Measurements from ENCODE around the gene F11. TPM values are rescaled to one million over a fixed set of nuclear protein-coding genes. Genes with fewer than 3 reads are reported as not detected.
"Not testable (repeated sequence)": the region's sequence is repeated elsewhere in the genome, so short reads cannot be mapped to it uniquely, and the experiment has no call there.

The F11 gene
- total RNA-seq, 1 donor from 2014 or later: not detected

DNA sequence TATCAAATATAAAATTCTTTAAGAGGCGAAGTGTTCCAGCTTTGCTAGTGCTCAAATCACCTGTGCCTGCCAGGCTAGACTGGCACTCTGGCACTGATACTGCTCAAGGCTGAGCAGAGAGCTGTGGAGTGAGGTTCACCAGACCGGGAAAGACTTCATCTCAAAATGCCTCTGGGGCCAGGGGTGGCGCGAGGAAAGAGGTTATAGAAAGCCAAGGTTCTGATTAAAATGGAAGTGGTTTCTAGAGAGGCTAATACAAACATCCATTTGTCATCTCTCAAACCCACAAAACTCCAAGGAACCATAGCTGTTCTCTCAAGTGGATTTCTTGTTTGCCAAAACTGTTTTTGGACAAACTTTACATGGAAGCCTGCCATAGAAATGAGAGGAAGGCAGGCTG, 41.5 kb downstream of the F11 start:
- Mint-ChIP-seq H3K9me3 (no peaks in the 10 kb centered on the region), H3K27ac (no peak overlapping the region), H3K4me1 (no peaks in the 10 kb centered on the region), H3K4me3 (no peak overlapping the region), H3K27me3 (ENCODE audit: low read depth) (peaks cover 39% of the 10 kb centered on the region), H3K36me3 (no peaks in the 10 kb centered on the region)
- no peak for DNase-seq (ENCODE audit: low spot score in 2 of 2, unreplicated experiment in 2 of 2)
- TF ChIP-seq, protein P1, sequence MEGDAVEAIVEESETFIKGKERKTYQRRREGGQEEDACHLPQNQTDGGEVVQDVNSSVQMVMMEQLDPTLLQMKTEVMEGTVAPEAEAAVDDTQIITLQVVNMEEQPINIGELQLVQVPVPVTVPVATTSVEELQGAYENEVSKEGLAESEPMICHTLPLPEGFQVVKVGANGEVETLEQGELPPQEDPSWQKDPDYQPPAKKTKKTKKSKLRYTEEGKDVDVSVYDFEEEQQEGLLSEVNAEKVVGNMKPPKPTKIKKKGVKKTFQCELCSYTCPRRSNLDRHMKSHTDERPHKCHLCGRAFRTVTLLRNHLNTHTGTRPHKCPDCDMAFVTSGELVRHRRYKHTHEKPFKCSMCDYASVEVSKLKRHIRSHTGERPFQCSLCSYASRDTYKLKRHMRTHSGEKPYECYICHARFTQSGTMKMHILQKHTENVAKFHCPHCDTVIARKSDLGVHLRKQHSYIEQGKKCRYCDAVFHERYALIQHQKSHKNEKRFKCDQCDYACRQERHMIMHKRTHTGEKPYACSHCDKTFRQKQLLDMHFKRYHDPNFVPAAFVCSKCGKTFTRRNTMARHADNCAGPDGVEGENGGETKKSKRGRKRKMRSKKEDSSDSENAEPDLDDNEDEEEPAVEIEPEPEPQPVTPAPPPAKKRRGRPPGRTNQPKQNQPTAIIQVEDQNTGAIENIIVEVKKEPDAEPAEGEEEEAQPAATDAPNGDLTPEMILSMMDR (IDR thresholded peaks at IDR 0.05; ENCODE audit: unreplicated experiment): no peak

DNA sequence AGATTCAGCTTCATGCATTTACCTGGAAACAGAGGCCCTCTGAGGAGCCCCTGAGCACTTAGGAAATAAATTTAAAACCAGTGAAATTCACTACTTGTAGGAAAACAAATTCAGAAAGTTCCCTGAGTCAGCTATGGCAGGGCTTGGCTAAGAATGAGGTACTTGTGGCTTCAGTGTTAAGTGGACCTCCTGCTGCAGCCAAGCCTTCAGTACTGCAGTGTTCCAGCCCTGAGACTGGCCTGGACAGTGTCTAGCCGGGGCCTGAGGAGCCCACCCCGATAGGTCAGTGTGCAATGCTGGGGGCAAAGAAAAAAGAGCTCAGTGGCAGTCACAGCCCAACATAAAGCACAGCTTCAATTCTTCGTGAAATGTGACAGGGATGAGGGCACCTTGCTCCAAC, 41.9 kb downstream of the F11 start:
- Mint-ChIP-seq H3K9me3 (no peaks in the 10 kb centered on the region), H3K27ac (no peak overlapping the region), H3K27me3 (ENCODE audit: low read depth) (peaks cover 35% of the 10 kb centered on the region), H3K4me1 (no peaks in the 10 kb centered on the region), H3K4me3 (no peak overlapping the region), H3K36me3 (no peaks in the 10 kb centered on the region)
- TF ChIP-seq, protein P1 (IDR thresholded peaks at IDR 0.05; ENCODE audit: unreplicated experiment): no peak
- DNase-seq (ENCODE audit: low spot score in 2 of 2, unreplicated experiment in 2 of 2): no peak

DNA sequence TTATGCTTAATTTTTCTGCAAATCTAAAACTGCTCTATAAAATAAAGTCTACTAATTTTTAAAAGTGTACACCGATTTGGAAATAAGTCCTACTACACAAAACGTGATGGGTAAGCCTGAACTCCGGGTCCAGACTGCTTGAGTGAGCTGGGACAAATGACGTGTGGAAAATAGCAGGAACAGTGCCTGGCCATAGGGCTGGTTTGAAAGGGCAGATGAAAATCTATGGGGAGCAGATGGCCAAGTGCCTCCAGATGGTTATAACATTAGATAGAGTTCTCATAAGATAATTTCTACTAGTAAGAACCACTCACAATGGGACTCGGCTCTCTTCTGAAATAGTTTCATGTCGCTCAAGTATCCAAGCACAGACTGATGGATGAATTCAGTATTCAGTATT, 52.5 kb downstream of the F11 start:
- peaks cover 23% of the 10 kb centered on the region for H3K27me3 Mint-ChIP-seq (ENCODE audit: low read depth)
- H3K36me3 Mint-ChIP-seq: no peaks in the 10 kb centered on the region
- peaks cover 6% of the 10 kb centered on the region for H3K9me3 Mint-ChIP-seq
- H3K27ac Mint-ChIP-seq: no peak overlapping the region
- no peak overlapping the region for H3K4me3 Mint-ChIP-seq
- DNase-seq (ENCODE audit: low spot score in 2 of 2, unreplicated experiment in 2 of 2): no peak
- TF ChIP-seq, protein P1 (IDR thresholded peaks at IDR 0.05; ENCODE audit: unreplicated experiment): no peak
- H3K4me1 Mint-ChIP-seq: no peaks in the 10 kb centered on the region

DNA sequence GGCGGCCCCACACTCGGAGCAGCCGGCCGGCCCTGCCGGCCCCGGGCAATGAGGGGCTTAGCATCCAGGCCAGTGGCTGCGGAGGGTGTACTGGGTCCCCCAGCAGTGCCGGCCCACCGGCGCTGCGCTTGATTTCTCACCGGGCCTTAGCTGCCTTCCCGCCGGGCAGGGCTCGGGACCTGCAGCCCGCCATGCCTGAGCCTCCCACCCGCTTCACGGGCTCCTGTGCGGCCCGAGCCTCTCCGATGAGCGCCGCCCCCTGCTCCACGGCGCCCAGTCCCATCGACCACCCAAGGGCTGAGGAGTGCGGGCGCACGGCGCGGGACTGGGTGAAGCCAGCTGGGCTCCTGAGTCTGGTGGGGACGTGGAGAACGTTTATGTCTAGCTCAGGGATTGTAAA, 58.7 kb downstream of the F11 start:
- not testable (repeated sequence) for H3K4me3 Mint-ChIP-seq
- H3K9me3 Mint-ChIP-seq: peaks cover 11% of the 10 kb centered on the region

DNA sequence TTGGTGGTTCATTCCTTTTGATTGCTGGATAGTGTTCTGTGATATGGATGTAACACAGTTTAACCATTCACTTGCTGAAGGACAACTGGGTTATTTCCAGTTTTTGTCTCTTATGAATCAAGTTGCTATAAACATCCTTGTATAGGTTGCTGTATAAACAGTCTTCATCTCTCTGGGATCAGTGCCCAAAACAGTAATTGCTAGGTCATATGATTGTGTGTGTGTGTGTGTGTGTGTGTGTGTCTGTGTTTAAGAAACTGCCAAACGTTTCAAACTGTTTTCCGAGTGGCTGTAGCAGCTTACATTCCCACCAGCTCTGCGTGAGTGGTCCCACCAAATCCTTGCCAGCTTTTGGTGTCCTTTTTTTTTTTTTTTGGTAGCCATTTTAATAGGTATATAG, 60.4 kb downstream of the F11 start:
- TF ChIP-seq, protein P1 (IDR thresholded peaks at IDR 0.05; ENCODE audit: unreplicated experiment): no peak
- DNase-seq (ENCODE audit: low spot score in 2 of 2, unreplicated experiment in 2 of 2): no peak
- H3K9me3 Mint-ChIP-seq: peaks cover 23% of the 10 kb centered on the region
- H3K27me3 Mint-ChIP-seq (ENCODE audit: low read depth): peaks cover 3% of the 10 kb centered on the region
- H3K27ac Mint-ChIP-seq: no peak overlapping the region
- no peaks in the 10 kb centered on the region for H3K36me3 Mint-ChIP-seq
- no peak overlapping the region for H3K4me3 Mint-ChIP-seq
- no peaks in the 10 kb centered on the region for H3K4me1 Mint-ChIP-seq

More for the DNA sequence above, 58.7 kb downstream of the F11 start:
- not testable (repeated sequence) for H3K27ac Mint-ChIP-seq; H3K36me3 Mint-ChIP-seq; DNase-seq (ENCODE audit: low spot score in 2 of 2, unreplicated experiment in 2 of 2); H3K4me1 Mint-ChIP-seq; H3K27me3 Mint-ChIP-seq (ENCODE audit: low read depth)

DNA sequence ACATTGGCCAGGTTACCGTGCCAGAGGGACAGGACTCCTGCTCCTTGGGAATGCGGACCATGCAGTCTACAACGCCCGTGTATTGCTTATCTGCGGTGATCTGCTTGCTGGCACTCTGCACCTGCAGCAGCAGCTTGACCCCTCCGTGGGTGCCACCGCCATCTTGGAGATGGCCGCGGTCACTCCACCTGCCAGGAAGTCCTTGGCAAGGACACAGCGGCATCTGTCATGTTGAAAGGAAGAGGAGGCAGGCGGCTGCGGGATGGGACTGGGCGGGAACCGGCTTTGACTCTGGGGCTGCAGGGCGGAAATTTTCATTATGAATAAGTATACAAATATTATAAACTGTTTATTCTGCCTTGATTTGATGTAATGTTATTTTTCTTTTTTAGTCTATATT, 63.4 kb downstream of the F11 start:
- Mint-ChIP-seq H3K27me3 (ENCODE audit: low read depth) (peaks cover 3% of the 10 kb centered on the region), H3K4me1 (no peaks in the 10 kb centered on the region), H3K36me3 (peaks cover 2% of the 10 kb centered on the region), H3K4me3 (no peak overlapping the region), H3K27ac (no peak overlapping the region), H3K9me3 (peaks cover 39% of the 10 kb centered on the region)
- TF ChIP-seq, protein P1 (IDR thresholded peaks at IDR 0.05; ENCODE audit: unreplicated experiment): no peak
- no peak for DNase-seq (ENCODE audit: low spot score in 2 of 2, unreplicated experiment in 2 of 2)
